NCI-H69 (cell line): Measurements from ENCODE around the gene AUH.
A peak's percentile ranks its signal among the peaks of the same experiment; 100 is the strongest.
"Not testable (repeated sequence)": the region's sequence is repeated elsewhere in the genome, so short reads cannot be mapped to it uniquely, and the experiment has no call there.

Experiments
- DNase-seq: peaks from one replicate; lab custom pipeline; 2025; lab: John Stamatoyannopoulos, UW

AUH gene

DNA sequence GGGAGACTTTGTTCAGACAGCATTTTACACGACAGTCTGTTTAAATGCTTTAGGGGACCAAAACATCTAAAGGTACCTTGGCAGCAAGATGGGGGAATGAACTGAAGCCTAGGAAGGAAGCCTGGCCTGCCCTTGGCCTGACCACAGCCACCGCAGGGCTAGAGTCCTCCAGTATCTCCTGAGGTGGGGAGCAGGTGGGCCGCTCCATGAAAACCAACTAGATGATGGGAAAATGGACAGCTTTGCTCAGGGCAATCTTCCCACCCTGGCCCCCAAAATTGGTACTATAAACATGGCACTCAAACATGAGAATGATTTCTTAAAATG, 153.3 kb downstream of the AUH start:
- DNase-seq: no peak

DNA sequence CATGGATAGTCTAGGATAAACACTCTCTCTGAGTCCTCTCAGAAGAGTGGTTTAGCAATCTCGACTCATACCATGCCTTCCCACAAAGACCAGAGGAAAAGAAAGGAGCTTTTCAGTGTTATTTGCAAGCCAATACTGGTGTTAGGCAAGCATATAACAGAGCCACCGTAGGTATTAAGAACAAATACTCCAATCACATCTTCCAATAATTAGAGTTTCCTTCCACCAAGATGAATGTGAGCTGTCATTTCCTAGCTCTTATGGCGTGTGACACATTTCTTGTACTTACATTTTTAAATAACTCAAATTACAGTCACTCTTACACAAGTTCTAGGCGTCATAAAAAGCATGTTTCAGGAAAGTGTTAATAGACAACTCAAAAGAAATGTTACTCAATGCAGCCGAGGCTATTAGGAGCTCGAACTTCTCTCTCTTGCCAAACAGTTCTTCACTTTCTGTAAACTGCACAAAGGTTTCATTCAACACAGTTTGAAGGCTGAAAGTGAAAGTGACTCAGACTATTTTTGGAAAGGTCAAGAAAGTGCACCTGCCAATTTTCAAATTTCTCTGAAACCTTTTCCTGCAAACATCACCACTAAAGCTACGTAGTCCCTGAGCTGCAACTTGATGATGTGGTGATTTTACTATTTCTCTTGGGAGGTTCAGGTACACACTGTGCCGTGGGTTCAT, 153.8 kb downstream of the AUH start:
- DNase-seq: no peak

DNA sequence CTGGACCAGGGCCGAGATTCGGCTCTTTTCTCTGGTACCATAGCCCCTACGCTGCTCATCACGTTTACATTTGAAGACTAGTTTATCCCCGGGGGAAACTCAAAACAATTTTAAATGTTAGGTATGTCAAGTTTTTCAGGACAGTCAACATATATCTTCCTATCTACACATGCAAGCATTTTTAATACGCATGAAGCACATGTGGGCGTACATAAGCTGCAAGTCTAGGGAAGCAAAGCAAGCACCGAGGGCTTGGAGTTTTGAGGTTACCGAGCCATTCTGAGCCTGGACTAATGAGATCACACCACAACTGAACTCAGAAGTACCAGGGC, 154.4 kb downstream of the AUH start:
- no peak for DNase-seq

DNA sequence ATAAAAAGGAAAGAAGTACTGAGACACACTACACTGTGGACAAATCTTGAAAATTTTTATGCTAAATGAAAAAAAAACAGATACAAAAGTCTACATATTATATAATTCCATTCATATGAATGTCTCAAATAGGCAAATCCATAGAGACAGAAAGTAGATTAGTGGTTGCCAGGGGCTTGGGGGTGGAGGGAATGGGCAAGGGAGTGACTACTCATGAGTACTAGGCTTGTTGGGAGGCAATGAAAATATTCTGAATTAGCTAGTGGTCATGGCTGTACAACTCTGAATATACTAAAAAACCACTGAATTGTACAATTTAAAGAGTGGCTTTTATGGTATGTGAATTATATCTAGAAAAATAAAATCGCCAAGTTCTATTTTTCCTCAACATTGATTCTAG, 154.9 kb downstream of the AUH start:
- DNase-seq: no peak

DNA sequence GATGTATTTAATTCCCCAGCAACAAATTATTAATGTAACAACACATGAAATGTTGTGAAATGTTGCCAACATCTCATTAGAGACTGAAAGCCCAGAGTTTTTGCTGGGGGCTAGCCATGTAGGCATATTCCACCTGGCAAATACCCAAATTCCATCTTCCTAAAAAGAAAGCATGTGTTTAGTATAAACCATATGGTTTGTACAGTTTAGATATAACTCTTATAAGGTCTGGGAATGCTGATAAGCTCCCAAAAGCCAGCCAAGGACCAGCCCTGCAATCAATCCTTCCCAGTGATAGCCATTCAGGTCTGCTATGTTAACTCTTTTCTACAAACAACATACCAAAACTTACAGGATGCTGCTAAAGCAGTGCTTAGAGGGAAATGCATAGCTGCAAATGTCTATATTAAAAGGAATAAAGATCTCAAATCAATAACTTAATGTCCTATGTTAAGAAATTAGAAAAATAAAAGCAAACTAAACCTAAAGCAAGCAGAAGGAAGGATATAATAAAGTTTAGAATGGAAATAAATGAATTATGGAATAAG, 158.9 kb downstream of the AUH start:
- DNase-seq: no peak

DNA sequence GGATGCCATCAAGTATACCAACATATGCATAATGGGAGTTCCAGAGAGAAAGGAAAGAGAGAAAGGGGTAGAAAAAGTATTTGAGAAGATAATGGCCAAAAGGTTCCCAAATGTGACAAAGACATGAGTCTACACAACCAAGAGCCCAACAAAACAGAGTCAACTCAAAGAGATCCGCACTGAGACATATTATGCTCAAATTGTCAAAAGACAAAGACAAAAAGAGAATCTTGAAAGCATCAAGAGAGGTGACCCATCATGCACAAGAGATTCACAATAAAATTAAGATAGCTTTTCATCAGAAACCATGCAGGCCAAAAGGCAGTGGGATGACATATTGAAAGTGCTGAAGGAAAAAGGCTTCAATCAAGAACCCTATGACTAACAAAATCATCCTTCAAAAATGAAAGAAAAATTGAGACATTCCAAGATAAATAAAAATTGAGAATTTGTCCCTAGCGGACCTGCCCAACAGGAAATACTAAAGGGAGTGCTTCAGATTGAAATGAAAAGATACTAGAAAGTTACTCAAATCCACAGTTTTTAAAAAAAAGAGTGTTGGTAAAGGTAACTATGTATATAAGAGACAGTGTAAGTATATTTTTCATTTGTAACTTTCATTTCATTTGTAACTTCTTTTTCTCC, 160.9 kb downstream of the AUH start:
- no peak for DNase-seq

DNA sequence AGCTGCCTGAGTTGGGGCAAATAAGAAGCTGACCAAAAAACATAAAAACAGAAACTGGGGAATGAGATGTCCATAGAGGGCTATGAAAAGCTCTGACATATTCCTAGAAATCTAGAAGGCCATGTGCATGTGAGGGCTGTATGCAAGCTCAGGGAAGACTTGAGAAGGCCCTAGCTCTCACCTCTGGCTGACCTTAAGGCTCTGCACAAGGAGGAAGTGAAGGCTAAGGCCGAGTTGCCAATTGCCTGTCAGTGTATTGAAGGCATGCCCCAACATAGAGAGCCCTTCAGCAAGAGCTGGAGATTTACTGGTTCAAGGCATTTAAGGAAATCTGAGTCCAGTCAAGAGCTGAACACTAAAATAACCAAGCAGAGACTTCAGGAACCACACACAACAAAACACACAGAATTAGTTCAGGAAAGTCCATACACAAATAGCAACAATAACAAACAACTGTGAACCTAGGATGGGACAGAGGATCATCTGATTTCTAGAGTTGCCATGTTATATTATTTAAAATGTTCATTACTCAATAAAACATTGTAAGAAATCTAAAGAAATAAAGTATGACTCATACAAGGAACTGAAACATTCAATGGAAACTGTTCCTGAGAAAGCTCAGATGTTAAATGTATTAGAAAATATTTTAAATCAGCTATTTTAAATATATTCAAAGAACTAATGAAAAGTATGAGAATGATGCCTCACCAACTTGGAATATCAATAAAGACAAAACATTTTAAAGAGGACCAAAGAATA, 161.8 kb downstream of the AUH start:
- DNase-seq: no peak

DNA sequence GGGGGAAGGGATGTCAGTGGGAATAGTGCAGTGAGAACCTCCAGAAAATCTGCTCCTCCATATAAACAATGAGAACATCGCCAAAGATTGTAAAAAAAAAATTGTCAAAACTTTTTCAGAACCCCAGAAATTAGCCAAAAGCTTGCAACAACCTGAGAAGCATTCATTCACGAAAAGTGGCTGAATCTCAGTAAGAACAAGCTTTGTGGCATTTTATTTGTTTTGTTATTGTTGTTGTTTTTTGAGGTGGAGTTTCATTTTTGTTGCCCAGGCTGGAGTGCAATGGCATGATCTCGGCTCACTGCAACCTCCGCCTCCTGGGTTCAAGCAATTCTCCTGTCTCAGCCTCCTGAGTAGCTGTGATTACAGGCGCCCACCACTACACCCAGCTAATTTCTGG, 162.8 kb downstream of the AUH start:
- not testable (repeated sequence) for DNase-seq

DNA sequence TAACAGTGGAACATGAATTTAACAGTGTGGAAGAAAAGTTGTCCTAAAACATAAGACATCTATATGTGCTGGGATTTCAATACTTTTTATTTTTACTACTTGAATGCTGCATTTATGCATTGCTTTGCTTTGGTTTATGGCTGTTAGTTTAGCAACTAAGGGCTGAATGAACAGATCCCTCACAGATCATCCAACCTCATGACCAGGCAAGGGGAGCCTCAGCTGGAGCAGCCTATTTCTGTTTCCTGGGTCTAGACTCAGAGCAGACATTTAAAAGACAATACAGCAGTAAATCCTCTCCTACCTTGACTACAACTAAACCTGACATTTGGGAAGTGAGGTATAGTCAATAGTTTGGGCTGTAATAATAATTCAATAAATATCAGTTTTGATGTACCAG, 163.3 kb downstream of the AUH start:
- DNase-seq: no peak

DNA sequence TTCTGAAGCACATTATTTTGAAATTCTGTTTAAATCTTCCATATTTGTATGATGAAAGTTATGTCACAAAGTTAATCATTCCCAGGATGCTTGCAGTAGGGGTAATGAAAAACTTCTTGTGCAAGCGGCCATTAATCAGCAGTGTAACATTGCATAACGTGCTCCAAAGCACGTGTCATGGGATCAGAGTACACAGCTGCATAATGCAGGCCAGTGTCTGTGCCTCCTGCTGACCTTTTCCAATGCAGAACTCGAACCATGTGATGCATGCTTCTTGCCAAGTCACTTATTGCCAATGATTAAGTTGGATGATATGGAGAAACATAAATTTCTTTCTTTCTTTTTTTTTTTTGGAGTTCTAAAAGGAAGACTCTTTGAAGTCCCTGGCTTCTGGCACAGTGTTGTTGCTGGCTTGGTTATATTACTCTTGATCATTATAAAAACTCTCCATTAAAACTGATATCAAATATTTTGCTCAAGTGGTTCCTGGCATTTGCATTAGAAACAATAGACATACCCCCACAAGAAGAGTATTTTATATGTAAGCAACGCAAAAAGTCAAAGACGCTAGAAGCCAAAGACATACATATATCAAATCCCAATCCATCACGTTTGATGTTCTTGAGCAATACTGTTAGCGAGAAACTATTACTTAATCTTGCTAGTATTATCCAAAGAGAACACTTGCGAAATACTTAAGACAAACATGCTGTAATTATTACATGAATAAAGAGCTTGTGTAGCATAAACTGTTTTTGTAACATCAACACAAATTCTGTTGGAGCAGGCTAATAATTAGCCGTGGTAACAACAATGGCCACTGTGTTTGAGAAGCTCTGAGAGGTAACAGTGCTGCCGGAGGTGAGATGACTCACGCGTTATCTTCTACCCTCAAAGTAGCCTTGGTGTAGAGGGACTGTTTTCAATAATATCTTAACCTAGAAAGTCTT, 164.2 kb downstream of the AUH start:
- DNase-seq: peak; percentile 86

DNA sequence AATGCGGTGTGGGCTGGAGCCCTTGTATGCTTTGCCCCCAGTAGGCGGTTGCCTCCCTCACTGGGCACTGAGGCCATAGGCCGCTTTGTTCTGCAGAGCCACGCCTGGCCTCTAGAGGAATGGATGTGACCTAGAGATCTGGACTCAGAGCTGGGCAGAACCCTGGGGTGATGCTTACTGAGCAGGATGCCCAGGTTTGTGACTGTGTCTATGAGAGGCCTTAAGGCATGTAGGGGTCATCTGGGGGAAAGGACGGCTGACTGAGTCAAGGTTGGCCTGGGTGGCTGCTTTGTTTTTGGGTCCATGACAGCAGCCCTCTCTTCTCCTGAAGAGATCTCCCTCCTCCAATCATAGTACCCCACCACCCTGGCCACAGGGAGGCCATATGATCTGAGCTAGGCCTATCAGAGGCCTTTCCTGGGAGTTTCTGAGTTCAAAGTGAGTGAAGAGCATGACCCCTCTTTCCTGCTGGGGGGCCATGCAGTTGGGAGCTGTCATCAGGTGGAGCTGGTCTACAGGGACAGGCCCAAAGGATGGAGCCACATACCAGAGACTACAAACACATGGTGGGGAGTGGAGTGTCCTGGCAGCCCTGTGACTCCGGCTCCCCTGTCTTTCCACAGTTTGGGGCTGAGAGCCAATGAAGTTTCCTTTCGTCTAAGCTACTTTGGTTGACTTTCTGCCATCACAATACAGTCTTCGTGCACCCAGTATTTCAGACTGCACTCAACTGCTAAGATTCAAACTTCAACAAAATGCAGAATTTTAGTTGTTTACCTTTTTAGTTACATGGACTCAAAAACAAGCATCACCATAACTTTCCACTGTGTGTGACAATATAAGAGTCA, 165.4 kb downstream of the AUH start:
- DNase-seq: no peak

DNA sequence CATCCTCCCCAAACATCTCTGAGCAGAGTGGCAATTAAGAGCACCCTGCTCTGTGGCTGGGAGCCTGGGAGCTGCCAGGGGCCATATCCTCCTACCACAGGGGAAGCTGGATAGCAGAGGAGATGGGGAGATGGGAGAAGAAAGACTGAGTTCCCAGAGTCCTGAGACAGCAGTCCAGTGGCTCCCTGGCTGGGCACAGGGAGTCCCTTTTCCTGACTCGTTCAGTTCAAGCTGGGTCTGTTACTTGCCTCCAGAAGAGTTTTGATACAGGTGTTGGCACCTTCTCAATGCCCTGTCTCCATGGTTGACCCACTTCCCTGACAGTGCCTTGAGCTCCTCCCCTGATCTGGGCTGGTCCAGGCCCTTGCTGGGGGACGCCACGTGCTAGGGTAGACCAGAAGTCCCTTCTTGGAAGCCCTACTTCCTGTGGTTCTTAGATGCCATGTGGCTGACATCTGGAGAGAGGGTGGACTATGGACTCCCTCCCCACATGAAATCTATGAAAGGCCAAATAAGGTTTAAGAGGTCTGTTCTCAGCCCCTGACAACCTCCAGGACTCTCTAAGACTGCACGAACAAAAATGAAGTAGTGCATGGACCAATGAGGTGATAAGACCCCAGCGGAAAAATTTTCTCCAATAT, 166.2 kb downstream of the AUH start:
- DNase-seq: no peak

DNA sequence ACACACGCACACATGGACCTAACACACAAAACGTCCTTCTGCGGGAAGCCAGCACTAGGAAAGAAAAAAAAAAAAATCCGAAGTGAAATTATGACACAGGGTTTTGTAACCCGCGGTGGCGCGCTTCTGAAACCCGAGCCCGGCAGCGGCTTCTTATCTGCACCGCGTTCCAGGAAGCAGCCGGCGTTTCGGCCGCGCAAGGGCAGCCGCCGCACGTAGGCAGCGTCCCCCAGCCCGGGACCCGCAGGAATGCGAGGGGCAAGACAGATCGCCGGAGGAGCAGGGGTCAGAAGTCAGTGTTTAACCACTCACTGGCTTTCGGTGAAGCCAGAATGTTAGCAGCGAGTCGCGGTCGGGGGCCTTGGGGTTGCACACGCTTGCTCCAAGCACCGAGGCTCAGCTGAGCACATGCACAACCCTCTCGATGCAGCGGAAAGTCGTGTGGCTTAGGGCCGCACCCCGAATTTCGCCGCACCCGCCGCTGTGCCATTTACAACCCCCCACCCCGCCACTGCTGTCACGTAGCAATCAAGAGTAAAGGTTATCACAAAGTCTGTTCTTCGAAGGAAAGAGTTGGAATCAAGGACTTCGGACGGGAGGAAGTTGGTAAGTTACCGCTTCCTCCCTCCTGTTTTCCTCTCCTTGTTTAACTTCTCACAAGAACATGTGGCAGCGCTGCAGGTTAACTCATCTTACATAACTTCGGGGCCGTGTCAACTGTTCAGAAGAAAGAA, 167.9 kb downstream of the AUH start:
- peak; percentile 81 for DNase-seq

DNA sequence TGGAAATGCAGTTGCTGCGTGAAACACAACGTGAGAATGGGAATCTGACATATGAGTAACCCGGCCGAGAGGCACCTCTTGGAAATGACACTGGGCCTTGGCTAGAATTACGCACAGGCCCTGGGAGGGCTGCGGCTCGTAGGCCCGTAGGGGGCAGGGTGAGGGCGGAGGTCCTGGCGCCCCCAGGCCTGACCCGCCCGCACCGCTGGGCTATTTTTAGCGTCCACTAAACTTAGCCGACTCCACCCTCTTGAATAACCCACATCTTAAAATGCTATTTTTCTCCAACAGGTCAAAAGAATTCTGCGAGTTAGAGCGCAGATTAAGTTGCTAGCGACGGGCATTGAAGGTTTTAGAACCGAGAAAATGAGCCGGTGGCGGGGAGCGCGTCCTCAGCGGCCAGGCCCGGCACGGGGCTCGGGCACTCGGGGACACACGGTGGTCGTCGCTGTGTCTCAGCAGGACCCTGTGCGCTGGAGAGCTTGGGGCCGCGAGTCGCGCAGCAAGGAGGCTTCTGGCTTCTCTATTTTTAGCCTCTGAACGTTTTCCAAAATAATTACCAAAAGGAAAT, 168.5 kb downstream of the AUH start:
- DNase-seq: peak; percentile 92

DNA sequence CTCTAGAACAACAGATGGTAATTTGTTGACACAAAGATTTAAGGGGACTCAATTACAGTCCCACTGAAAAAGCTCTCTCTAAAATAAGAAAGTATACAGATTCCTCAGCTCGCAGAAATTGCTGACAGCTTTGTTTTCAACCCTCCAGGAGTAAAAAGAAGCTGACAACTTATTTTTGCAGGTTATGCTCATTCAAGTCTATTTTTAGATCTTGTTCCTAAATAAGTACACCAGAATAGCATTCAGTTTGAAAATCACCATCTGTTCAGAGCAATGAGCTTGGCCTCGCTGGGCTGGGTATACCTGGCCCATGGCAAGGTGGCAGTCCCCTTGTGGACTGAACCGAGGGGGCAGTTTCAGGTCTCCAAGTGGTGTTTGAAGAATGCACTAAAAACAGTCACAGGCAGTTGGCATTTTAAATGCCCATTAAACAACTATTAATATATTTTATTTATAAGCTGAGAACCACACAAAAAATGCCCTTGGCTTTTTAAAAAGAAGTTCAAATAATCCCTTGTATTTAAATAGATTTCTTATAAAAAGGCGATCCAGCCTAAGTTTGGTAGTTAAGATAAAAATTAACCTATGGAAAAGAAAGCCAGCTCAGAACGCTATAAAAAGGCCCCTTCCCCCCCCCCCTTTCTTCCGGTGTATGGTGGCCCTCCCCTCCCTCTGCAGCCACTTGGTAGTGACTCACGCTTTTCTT, 169.2 kb downstream of the AUH start:
- peak; percentile 87 for DNase-seq

DNA sequence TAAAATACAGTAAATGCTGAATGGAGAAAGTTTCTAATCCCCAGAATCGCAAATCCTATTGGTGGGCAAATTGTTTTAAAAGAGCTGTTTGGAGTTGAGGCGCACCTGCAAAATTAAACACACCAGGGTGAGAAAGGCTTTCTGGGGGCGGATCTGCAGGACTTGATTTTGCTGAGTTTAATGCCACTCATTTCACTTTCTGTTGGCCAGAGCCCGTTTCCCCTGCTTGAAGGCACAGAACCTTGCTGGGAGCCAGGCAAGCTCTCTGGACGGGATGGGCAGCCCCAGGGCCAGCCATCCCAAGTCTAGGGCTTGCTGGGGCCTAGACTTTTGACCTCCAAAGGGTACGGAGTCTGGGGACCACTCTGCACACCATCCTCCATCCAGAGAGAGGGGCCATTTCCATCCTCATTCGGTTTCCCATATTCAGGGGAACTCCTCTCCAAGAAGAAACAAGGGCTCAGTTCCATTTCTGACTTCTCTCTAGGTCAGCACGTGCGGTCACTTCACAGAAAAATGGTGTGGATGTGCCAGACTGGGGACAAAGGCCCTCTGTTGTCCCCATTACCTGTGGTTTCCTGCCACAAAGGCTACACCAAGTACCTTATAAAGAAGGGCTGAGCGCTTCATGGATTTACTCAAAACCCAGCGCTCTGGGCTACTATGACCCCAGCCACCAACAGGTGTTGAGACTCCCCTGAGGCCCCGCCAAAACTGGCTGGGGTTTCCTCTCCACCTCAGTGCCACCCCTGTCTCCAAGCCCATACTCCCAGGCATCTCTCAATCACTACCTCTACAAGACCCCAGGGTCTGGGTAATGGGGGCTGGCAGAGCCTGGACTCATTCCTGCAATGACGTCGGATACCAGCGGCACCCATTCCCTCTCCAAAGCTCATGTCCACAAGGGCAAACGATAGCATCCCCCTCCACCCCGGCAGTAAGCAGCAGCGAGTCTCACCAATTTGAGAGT, 170.0 kb downstream of the AUH start:
- peak; percentile 83 for DNase-seq

DNA sequence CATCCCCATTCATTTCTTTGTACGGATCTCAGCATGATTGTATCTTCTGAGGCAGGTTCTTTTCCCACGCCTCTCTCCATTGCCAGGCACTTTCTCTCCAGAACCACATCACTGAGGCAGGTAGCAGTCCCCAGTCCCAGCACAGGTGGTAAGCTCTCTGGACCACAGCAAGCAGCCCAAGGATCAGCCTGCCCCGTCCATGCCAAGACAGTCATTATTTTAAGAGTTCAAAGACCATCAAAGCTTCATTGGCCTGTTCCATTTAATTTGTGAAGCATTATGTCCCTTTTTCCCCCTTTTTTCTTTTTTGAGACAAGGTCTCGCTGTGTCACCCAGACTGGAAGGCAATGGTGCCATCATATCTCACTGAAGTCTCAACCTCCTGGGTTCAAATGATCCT, 171.7 kb downstream of the AUH start:
- no peak for DNase-seq
